Omental fat pad (tissue), 4 donors: ENCODE measurements around the gene MYH10. TPM values are rescaled to one million over a fixed set of nuclear protein-coding genes. Genes with fewer than 3 reads are reported as not detected.
A peak's percentile ranks its signal among the peaks of the same experiment; 100 is the strongest.

Source experiments
- ATAC-seq: fragments of 150-250 bp; one replicate; pipeline ENCODE4 v1.9.1; 2016; ENCODE audit warnings: mild to moderate bottlenecking, moderate library complexity; ENCODE audit not compliant: low FRiP score
- DNase-seq: peaks from one replicate; pipeline ENCODE4 v3.0.0-alpha.2; 2019; ENCODE audit warnings: low spot score
- total RNA-seq, 4 donors: library from RNA; depleted of rRNA; stranded (reverse); fragments of >200 nt; gene quantifications; one replicate each; pipeline ENCODE4 v1.1.0, GENCODE V29; 2016
- TF ChIP-seq, protein P1 (sequence below), 3 donors: fragments of 450-650 bp; IDR thresholded peaks; one replicate each; pipeline ENCODE4 v1.5.1; 2016 to 2017; ENCODE audit warnings: antibody characterized with exemption in 3 of 3, mild to moderate bottlenecking in 3 of 3, moderate library complexity in 2 of 3

Gene MYH10
- total RNA-seq, 4 donors from 2014 or later = 41.1 to 99.3 (median 51.8) TPM

DNA sequence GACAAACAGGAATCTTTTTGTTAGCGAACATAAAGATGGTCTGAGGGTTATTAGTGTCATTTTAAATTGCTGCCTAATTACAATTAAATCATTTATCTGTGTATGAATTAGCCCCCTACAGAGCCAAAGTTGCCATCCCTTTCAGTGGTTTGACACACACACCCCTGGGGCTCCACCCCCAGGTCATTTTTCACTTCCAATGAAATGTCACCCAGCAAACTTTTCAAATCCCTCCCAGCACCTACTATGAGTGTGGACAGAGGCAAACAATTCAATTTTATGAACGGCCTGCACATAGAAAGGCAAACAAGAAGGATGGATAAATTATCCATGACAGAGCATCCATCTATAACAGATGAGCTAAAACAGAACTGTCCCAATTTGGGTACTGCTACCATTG, 2.4 kb downstream of the MYH10 start:
- DNase-seq (no peak), ATAC-seq (no peak)
- TF ChIP-seq, protein P1, sequence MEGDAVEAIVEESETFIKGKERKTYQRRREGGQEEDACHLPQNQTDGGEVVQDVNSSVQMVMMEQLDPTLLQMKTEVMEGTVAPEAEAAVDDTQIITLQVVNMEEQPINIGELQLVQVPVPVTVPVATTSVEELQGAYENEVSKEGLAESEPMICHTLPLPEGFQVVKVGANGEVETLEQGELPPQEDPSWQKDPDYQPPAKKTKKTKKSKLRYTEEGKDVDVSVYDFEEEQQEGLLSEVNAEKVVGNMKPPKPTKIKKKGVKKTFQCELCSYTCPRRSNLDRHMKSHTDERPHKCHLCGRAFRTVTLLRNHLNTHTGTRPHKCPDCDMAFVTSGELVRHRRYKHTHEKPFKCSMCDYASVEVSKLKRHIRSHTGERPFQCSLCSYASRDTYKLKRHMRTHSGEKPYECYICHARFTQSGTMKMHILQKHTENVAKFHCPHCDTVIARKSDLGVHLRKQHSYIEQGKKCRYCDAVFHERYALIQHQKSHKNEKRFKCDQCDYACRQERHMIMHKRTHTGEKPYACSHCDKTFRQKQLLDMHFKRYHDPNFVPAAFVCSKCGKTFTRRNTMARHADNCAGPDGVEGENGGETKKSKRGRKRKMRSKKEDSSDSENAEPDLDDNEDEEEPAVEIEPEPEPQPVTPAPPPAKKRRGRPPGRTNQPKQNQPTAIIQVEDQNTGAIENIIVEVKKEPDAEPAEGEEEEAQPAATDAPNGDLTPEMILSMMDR (IDR thresholded peaks at IDR 0.05) = no peak

DNA sequence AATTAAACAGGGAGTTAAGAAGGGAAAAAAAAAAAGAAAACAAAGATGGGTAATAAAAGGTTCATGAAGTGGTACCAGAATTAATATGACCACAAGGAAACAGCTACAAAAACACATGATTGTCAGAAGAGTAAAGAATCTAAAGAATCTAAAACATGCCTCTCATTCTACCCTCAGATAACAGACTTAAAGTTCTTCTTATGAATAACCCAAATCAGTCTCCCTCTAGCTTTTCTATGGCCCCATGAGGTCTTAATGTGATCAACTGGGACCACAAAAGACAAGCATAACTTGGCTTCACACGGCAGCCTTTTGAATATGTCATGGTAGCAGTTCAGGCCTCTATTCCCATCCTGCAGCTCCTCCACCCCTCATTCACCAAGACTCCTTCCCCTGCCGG, 6.9 kb downstream of the MYH10 start:
- ATAC-seq (no peak), DNase-seq (no peak)
- TF ChIP-seq, protein P1 (IDR thresholded peaks at IDR 0.05) = no peak

DNA sequence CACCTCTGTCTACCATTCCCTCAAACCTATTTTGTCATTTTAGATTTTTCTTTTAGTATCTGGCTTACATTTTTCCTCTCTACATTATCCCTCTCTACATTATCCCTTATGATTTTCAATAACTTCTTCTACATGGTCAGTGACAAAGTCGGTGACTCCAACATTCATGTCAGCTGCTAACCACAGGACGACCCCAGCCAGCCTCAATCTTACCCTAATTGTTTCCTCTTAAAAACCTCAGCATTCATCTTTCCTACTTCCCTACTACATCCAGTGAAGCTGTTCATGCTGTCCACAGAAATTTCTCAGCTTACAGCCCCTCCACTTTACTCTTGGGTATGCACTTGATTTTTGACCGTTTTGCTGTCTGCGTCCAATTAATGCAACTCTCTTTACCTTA, 8.3 kb downstream of the MYH10 start:
- DNase-seq (no peak), ATAC-seq (no peak)
- TF ChIP-seq, protein P1 (IDR thresholded peaks at IDR 0.05) = no peak

DNA sequence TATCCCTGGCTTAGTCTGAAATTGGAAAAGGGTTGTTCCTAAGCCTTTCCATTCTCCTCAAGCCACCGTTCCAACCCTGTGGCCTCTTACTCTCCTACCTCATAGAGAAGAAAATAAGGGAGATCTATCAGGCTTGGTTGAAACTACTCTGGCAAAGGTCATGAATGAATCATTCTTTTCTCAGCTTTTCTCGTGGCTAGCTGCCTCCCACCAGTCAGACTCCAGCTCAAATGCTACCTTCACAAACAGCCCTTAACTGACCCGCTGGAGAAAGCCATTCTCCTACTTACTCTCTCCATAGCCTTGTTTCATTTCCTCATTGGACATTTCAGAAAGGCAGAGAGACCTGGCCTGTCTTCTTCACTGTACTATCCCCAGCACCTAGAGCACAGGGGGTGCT, 8.9 kb downstream of the MYH10 start:
- TF ChIP-seq, protein P1 (IDR thresholded peaks at IDR 0.05) = no peak

DNA sequence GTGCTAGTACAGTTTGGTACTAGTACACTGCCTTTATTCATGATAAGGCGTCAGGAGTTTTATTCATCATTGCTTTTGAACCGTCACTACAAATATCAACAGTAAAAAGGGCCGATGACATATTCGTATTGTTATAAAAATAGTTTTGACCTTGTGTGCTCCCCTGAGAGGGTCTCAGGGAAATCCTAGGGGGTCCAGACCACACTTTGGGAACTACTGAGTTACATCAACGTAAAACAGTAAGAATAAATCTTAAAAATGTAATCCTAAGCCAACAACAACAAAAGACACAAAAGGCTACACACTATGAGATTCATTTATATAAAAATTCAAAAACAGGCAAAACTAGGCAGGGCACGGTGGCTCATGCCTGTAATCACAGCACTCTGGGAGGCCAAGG, 11.2 kb downstream of the MYH10 start:
- TF ChIP-seq, protein P1 (IDR thresholded peaks at IDR 0.05) = no peak
- ATAC-seq (no peak), DNase-seq (no peak)

More for the DNA sequence above, 8.9 kb downstream of the MYH10 start:
- ATAC-seq (peak; percentile 87), DNase-seq (no peak)

DNA sequence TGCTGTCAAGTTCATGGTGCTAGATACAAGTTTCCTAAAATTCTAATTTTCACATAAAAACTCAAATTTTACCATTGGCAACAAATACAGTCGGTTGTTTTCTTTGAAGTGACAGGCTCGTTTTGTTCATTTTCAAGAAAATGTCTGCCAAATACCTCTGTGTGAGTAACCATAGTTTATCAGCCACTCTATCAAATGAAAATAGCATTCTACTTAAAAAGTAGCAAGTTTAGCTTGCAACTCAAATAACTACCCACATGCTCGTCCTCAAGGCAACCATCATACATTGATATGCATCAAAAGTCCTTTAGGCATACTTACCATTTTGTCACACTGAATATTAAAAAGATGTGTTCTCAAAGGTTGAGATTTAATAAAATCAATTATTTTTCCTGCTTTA, 11.7 kb downstream of the MYH10 start:
- DNase-seq (no peak), ATAC-seq (no peak)
- TF ChIP-seq, protein P1 (IDR thresholded peaks at IDR 0.05) = no peak

DNA sequence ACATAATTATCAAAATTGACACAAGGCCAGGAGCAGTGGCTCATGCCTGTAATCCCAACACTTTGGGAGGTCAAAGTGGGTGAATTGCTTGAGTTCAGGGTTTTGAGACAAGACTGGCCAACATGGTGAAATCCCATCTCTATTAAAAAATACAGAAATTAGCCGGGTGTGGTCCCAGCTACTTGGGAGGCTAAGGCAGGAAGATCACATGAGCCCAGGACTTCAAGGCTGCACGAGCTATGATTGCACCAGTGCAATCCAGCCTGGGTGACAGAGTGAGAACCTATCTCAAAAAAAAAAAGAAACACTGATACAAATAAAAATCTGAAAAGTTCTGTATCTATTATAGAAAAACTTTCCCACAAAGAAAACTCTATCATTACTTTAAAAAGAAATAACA, 15.5 kb downstream of the MYH10 start:
- TF ChIP-seq, protein P1 (IDR thresholded peaks at IDR 0.05) = no peak
- DNase-seq = no peak
- ATAC-seq = no peak
